Nephron (organoid): ENCODE measurements around the gene BCL11A.

ENCODE experiments used
- H3K27ac Mint-ChIP-seq, 3 experiments: 2 replicates each; pipeline ENCODE4 v1.8.0; 2020; ENCODE audit warnings: mixed read lengths in 3 of 3, mild to moderate bottlenecking in 2 of 3, moderate library complexity in 1 of 3
- H3K27me3 Mint-ChIP-seq: 2 replicates; pipeline ENCODE4 v1.8.0; 2021; ENCODE audit warnings: low read depth, mild to moderate bottlenecking, moderate library complexity, mixed read lengths
- H3K36me3 Mint-ChIP-seq: 2 replicates; pipeline ENCODE4 v1.8.0; 2020; ENCODE audit warnings: low read depth, mixed read lengths
- H3K4me1 Mint-ChIP-seq: 2 replicates; pipeline ENCODE4 v1.8.0; 2020; ENCODE audit warnings: mixed read lengths
- H3K4me3 Mint-ChIP-seq, 3 experiments: 2 replicates each; pipeline ENCODE4 v1.8.0; 2020; ENCODE audit warnings: mild to moderate bottlenecking in 3 of 3, mixed read lengths in 3 of 3, moderate library complexity in 2 of 3
- H3K9me3 Mint-ChIP-seq: 2 replicates; pipeline ENCODE4 v1.8.0; 2020; ENCODE audit warnings: mixed read lengths
- CTCF ChIP-seq, 3 experiments: fragments of 200-600 bp; sonication (generic); IDR thresholded peaks; one replicate each; pipeline ENCODE4 v1.5.0; 2021; ENCODE audit warnings: antibody characterized with exemption in 3 of 3; ENCODE audit not compliant: unreplicated experiment in 3 of 3

The BCL11A gene

GRCh38 chr2:60474301-60474700, 79.2 kb downstream of the BCL11A start:
- no peak overlapping the region for H3K4me3 Mint-ChIP-seq
- H3K4me1 Mint-ChIP-seq = peaks cover 36% of the 10 kb centered on the region
- H3K27ac Mint-ChIP-seq = no peak overlapping the region
- TF ChIP-seq CTCF (IDR thresholded peaks at IDR 0.05; ENCODE audit: unreplicated experiment in 3 of 3) = no peak
- peaks cover 7% of the 10 kb centered on the region for H3K27me3 Mint-ChIP-seq
- H3K9me3 Mint-ChIP-seq = no peaks in the 10 kb centered on the region
- H3K36me3 Mint-ChIP-seq = peaks cover 9% of the 10 kb centered on the region

GRCh38 chr2:60473546-60473945, 79.9 kb downstream of the BCL11A start:
- Mint-ChIP-seq H3K4me3 (no peak overlapping the region), H3K4me1 (peaks cover 34% of the 10 kb centered on the region), H3K27me3 (no peaks in the 10 kb centered on the region), H3K36me3 (peaks cover 11% of the 10 kb centered on the region), H3K9me3 (no peaks in the 10 kb centered on the region), H3K27ac (no peak overlapping the region)
- TF ChIP-seq CTCF (IDR thresholded peaks at IDR 0.05; ENCODE audit: unreplicated experiment in 3 of 3) = no peak

- no peak for TF ChIP-seq CTCF (IDR thresholded peaks at IDR 0.05; ENCODE audit: unreplicated experiment in 3 of 3)
- H3K27me3 Mint-ChIP-seq = no peaks in the 10 kb centered on the region
- peaks cover 39% of the 10 kb centered on the region for H3K4me1 Mint-ChIP-seq
- H3K27ac Mint-ChIP-seq = no peak overlapping the region
- H3K9me3 Mint-ChIP-seq = no peaks in the 10 kb centered on the region
- peaks cover 18% of the 10 kb centered on the region for H3K36me3 Mint-ChIP-seq
- H3K4me3 Mint-ChIP-seq = no peak overlapping the region
Observed at GRCh38 chr2:60472663-60473289, 80.7 kb downstream of the BCL11A start.

- Mint-ChIP-seq H3K27me3 (no peaks in the 10 kb centered on the region), H3K27ac (no peak overlapping the region), H3K4me1 (peaks cover 33% of the 10 kb centered on the region), H3K9me3 (no peaks in the 10 kb centered on the region), H3K36me3 (peaks cover 22% of the 10 kb centered on the region), H3K4me3 (no peak overlapping the region)
- TF ChIP-seq CTCF (IDR thresholded peaks at IDR 0.05; ENCODE audit: unreplicated experiment in 3 of 3) = no peak
Observed at GRCh38 chr2:60472041-60472440, 81.4 kb downstream of the BCL11A start.

GRCh38 chr2:60470340-60470739, 83.1 kb downstream of the BCL11A start:
- Mint-ChIP-seq H3K36me3 (peaks cover 39% of the 10 kb centered on the region), H3K4me3 (no peak overlapping the region), H3K27me3 (no peaks in the 10 kb centered on the region), H3K27ac (no peak overlapping the region), H3K4me1 (peaks cover 28% of the 10 kb centered on the region), H3K9me3 (no peaks in the 10 kb centered on the region)
- TF ChIP-seq CTCF (IDR thresholded peaks at IDR 0.05; ENCODE audit: unreplicated experiment in 3 of 3) = no peak
